IMR-90 (cell line): Measurements from ENCODE around the gene CARMIL1. TPM values are rescaled to one million over a fixed set of nuclear protein-coding genes. Genes with fewer than 3 reads are reported as not detected.
A peak's percentile ranks its signal among the peaks of the same experiment; 100 is the strongest.

Experiments
- ATAC-seq: fragments of 200-7000 bp; cut with Tn5 transposase; 2 replicates; pipeline ENCODE4 v1.9.1; 2020; ENCODE audit warnings: low read depth, mild to moderate bottlenecking, moderate library complexity
- BruUV-seq: library from RNA; stranded (reverse); fragments of 400-500 nt; replicated peaks from 2 replicates; lab custom pipeline; 2021; lab: Mats Ljungman, UMichigan
- CTCF ChIA-PET: fragments of 300-600 bp; formaldehyde crosslinking; extraction: SDS; loops from one replicate; lab custom pipeline; 2021; ENCODE audit warnings: antibody characterized with exemption; lab: Yijun Ruan, JAX
- POLR2A ChIA-PET: fragments of 300-600 bp; sonication (Branson Sonifier 250); formaldehyde crosslinking; loops from one replicate; lab custom pipeline; 2022; ENCODE audit warnings: antibody characterized with exemption; ENCODE audit not compliant: unreplicated experiment; lab: Charles Lee
- DNase-seq: peaks from one replicate; pipeline ENCODE4 v3.0.0; 2013
- H2AFZ ChIP-seq: replicated peaks from 2 replicates; pipeline ENCODE3; 2013; ENCODE audit warnings: low read length, mild to moderate bottlenecking; ENCODE audit not compliant: poor library complexity
- H2AK5ac ChIP-seq: 2 replicates; pipeline ENCODE4 v1.6.1; 2013; ENCODE audit warnings: low read depth, low read length, inconsistent platforms
- H2AK9ac ChIP-seq: replicated peaks from 2 replicates; pipeline ENCODE3; 2013; ENCODE audit warnings: mild to moderate bottlenecking, low read depth, low read length, moderate library complexity; ENCODE audit not compliant: poor library complexity
- H2BK120ac ChIP-seq: 2 replicates; pipeline ENCODE4 v1.6.1; 2013; ENCODE audit warnings: low read depth, low read length, inconsistent platforms
- H2BK15ac ChIP-seq: 3 replicates; pipeline ENCODE4 v1.6.1; 2013; ENCODE audit warnings: low read depth, low read length, inconsistent platforms
- H2BK20ac ChIP-seq: 2 replicates; pipeline ENCODE4 v1.6.1; 2013; ENCODE audit warnings: low read depth, mild to moderate bottlenecking, inconsistent platforms, low read length, moderate library complexity
- H2BK5ac ChIP-seq: 2 replicates; pipeline ENCODE4 v1.6.1; 2013; ENCODE audit warnings: mild to moderate bottlenecking, low read depth, low read length, inconsistent platforms; ENCODE audit not compliant: poor library complexity, severe bottlenecking
- H3K14ac ChIP-seq: replicated peaks from 2 replicates; pipeline ENCODE4 v1.6.1; 2013; ENCODE audit warnings: low read depth, low read length, inconsistent platforms
- H3K18ac ChIP-seq: 2 replicates; pipeline ENCODE4 v1.6.1; 2013; ENCODE audit warnings: low read depth, low read length, control low read depth
- H3K23ac ChIP-seq: 2 replicates; pipeline ENCODE4 v1.6.1; 2013; ENCODE audit warnings: low read depth, low read length, inconsistent platforms
- H3K27ac ChIP-seq: 2 replicates; pipeline ENCODE4 v1.5.1; 2013; ENCODE audit warnings: mild to moderate bottlenecking, control low read depth, low read length; ENCODE audit not compliant: insufficient read depth
- H3K27me3 ChIP-seq: 2 replicates; pipeline ENCODE4 v1.6.1; 2013; ENCODE audit warnings: low read length; ENCODE audit not compliant: control insufficient read depth, insufficient read depth
- H3K36me3 ChIP-seq: 2 replicates; pipeline ENCODE4 v1.6.1; 2013; ENCODE audit warnings: low read length, mixed read lengths; ENCODE audit not compliant: control insufficient read depth, insufficient read depth
- H3K4ac ChIP-seq: 2 replicates; pipeline ENCODE4 v1.6.1; 2013; ENCODE audit warnings: low read depth, low read length, inconsistent platforms
- H3K4me1 ChIP-seq: 2 replicates; pipeline ENCODE4 v1.6.1; 2013; ENCODE audit warnings: low read length, mixed read lengths; ENCODE audit not compliant: control insufficient read depth, insufficient read depth
- H3K4me2 ChIP-seq: 2 replicates; pipeline ENCODE4 v1.6.1; 2013; ENCODE audit warnings: low read depth, mild to moderate bottlenecking, control low read depth, low read length, moderate library complexity
- H3K4me3 ChIP-seq: 2 replicates; pipeline ENCODE4 v1.5.1; 2013; ENCODE audit warnings: low read depth, mild to moderate bottlenecking, control low read depth, low read length, moderate library complexity; ENCODE audit not compliant: insufficient read depth
- H3K56ac ChIP-seq: 2 replicates; pipeline ENCODE4 v1.6.1; 2013; ENCODE audit warnings: low read length, inconsistent platforms; ENCODE audit not compliant: insufficient read depth; ENCODE audit errors: extremely low read depth
- H3K79me1 ChIP-seq, 2 experiments: 2 replicates each; pipeline ENCODE4 v1.6.1; 2013; ENCODE audit warnings: low read length in 2 of 2, inconsistent platforms in 1 of 2, low read depth in 1 of 2
- H3K9ac ChIP-seq: 2 replicates; pipeline ENCODE4 v1.6.1; 2013; ENCODE audit warnings: low read depth, low read length, control low read depth
- H3K9me1 ChIP-seq: 2 replicates; pipeline ENCODE4 v1.6.1; 2013; ENCODE audit warnings: low read length, inconsistent platforms; ENCODE audit not compliant: insufficient read depth
- H3K9me3 ChIP-seq: 2 replicates; pipeline ENCODE4 v1.6.1; 2013; ENCODE audit warnings: low read length; ENCODE audit not compliant: control insufficient read depth, insufficient read depth
- H4K20me1 ChIP-seq: 2 replicates; pipeline ENCODE4 v1.6.1; 2013; ENCODE audit warnings: low read length, inconsistent platforms; ENCODE audit not compliant: insufficient read depth
- H4K5ac ChIP-seq: 2 replicates; pipeline ENCODE4 v1.6.1; 2013; ENCODE audit warnings: mild to moderate bottlenecking, low read depth, low read length, control low read depth
- H4K8ac ChIP-seq, 2 experiments: 2 replicates each; pipeline ENCODE4 v1.6.1; 2013; ENCODE audit warnings: low read depth in 2 of 2, low read length in 2 of 2, control low read depth in 1 of 2, inconsistent platforms in 1 of 2
- H4K91ac ChIP-seq: 2 replicates; pipeline ENCODE4 v1.6.1; 2013; ENCODE audit warnings: low read depth, low read length, inconsistent platforms; ENCODE audit not compliant: insufficient read depth
- BHLHE40 ChIP-seq: fragments of 150-350 bp; IDR thresholded peaks from 2 replicates; pipeline ENCODE4 v1.6.1; 2016; ENCODE audit warnings: mild to moderate bottlenecking, low read depth, low read length
- MAFK ChIP-seq: IDR thresholded peaks from 2 replicates; pipeline ENCODE4 v1.6.1; 2012; ENCODE audit warnings: low read depth, low read length, improper control_type of control experiment
- WGBS, 2 experiments: methylation state at CpG; one replicate each; pipeline versions ENCODE4 v1.1.5 to v1.1.7; 2013; ENCODE audit warnings: missing lambda C conversion rate in 2 of 2; ENCODE audit not compliant: insufficient read length in 1 of 2; ENCODE audit errors: extremely low coverage in 2 of 2; 5-methylcytosine and 5-hydroxymethylcytosine counted together
- dilution Hi-C: fragments of 300-500 bp; cut with HindIII; formaldehyde crosslinking; loops from one replicate; pipeline ENCODE4 v1.14.3; 2018; ENCODE audit warnings: low sequenced_read_pairs; ENCODE audit not compliant: unreplicated experiment
- in situ Hi-C: fragments of 300-500 bp; cut with MboI; formaldehyde crosslinking; loops from 3 replicates; pipeline ENCODE4 v1.14.3; 2019; ENCODE audit warnings: low sequenced_read_pairs, inconsistent platforms, mixed read lengths
- intact Hi-C: fragments of 100-400 bp; cut with micrococcal nuclease; formaldehyde crosslinking; loops from 2 replicates; pipeline ENCODE4 v1.10.0; 2022
- polyA plus RNA-seq, 3 experiments: library from polyadenylated mRNA; depleted of rRNA; stranded (reverse); fragments of >200 nt; gene quantifications; 2 replicates each; pipeline ENCODE4 v1.2.3, GENCODE V29; 2012; ENCODE audit warnings: low replicate concordance in 1 of 3
- total RNA-seq: library from RNA; depleted of rRNA; stranded (reverse); fragments of >200 nt; gene quantifications from 2 replicates; pipeline ENCODE4 v1.2.3, GENCODE V29; 2012

The CARMIL1 gene
- total and polyA plus RNA-seq, 2 of the 4 experiments (the other 2 are of a cell fraction): 1.3 to 2.9 TPM

DNA sequence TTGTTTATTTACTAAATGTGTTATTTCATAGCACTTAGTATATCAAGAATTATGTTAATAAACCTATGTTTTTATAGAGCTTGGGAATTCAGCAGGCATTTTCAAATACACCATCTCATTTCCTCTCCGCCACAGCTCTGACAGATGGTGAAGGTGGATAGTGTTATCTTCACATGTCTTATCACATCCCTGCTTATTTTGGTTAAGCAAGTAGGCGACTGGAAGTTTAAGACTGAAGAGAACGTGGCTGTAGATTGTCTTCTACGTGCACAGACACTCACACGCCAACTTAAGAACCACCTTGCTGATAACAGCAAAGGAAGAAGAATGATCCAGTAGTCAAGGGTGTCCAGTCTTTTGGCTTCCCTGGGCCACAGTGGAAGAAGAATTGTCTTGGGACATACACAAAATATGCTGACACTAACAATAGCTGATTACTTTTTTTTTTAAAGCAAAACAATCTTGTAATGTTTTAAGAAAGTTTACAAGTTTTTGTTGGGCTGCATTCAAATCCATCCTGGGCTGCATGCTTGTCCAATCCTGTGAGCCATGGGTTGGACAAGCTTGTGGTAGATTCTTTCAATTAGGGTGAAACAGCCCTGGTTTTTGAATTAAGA, 329.5 kb downstream of the CARMIL1 start:
- Histone ChIP-seq H3K4me1 (no peaks in the 10 kb centered on the region), H2AFZ (no peak overlapping the region), H3K27ac (no peak overlapping the region), H3K27me3 (no peaks in the 10 kb centered on the region), H3K36me3 (no peaks in the 10 kb centered on the region), H3K79me1 (no peaks in the 10 kb centered on the region), H2AK5ac (no peak overlapping the region), H2BK20ac (no peak overlapping the region), H2BK15ac (no peak overlapping the region), H4K8ac (no peak overlapping the region), H3K9me3 (no peaks in the 10 kb centered on the region), H3K9ac (no peak overlapping the region), H3K4me3 (no peak overlapping the region), H4K20me1 (no peaks in the 10 kb centered on the region), H3K18ac (no peak overlapping the region), H3K56ac (no peak overlapping the region), H2BK5ac (no peak overlapping the region), H3K4ac (no peak overlapping the region), H3K23ac (no peak overlapping the region), H3K14ac (no peak overlapping the region; the same call in 1 of the 2 replicates), H4K5ac (no peak overlapping the region), H3K9me1 (0 out of 2 replicates have a peak, but pooled peaks cover 2% of the 10 kb centered on the region), H4K91ac (no peak overlapping the region), H3K4me2 (no peak overlapping the region), H2BK120ac (no peak overlapping the region), H2AK9ac (no peak overlapping the region)
- in situ Hi-C loops: loop anchor here (25.0 kb wide), 1 partner anchor 1021 kb away; no protein-coding TSS in a partner anchor
- ChIA-PET CTCF (no interaction called here), POLR2A (no interaction called here)
- BruUV-seq: no TSS peak
- intact Hi-C loops: no loop called here
- TF ChIP-seq BHLHE40 (no peak), MAFK (0 out of 2 replicates have a peak, but pooled peaks have one; percentile 22)
- DNase-seq (no peak), ATAC-seq (no peak)
- no CpG with 5 or more reads among the region's 5 CpGs for WGBS, 2 experiments
- dilution Hi-C loops: no loop called here
